Measurements from ENCODE around the gene RAN. TPM values are rescaled to one million over a fixed set of nuclear protein-coding genes. Genes with fewer than 3 reads are reported as not detected.

RAN gene
- total RNA-seq, 1 experiment from 2014 or later: 1,968 TPM

DNA sequence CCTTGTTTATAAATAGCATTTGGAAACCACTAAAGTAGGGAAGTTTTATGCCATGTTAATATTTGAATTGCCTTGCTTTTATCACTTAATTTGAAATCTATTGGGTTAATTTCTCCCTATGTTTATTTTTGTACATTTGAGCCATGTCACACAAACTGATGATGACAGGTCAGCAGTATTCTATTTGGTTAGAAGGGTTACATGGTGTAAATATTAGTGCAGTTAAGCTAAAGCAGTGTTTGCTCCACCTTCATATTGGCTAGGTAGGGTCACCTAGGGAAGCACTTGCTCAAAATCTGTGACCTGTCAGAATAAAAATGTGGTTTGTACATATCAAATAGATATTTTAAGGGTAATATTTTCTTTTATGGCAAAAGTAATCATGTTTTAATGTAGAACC lies 4.4 kb downstream of the RAN start:
- peaks cover 7% of the 10 kb centered on the region for H4K20me1 ChIP-seq (ENCODE audit: control insufficient read depth, insufficient read depth, insufficient read length)
- no peaks in the 10 kb centered on the region for H3K27me3 ChIP-seq (ENCODE audit: insufficient read depth, low read length)
- Mint-ChIP-seq H3K9me3 (peaks cover 0 to 2% of the 10 kb centered on the region in 2 experiments; a peak in 1 of 5 replicates), H3K4me1 (peaks cover 55 to 62% of the 10 kb centered on the region in 2 experiments), H3K27me3 (ENCODE audit: low read depth) (no peaks in the 10 kb centered on the region; the same call in 1 of the 2 replicates), H3K36me3 (ENCODE audit: insufficient read depth in 1 of 3, low read depth in 3 of 3) (peaks cover 43 to 55% (median 52%) of the 10 kb centered on the region in 3 experiments), H3K27ac (no peak overlapping the region), H3K4me3 (no peak overlapping the region; a peak in 1 of 5 replicates)
- no peak overlapping the region for H2BK5ac ChIP-seq (ENCODE audit: insufficient read length, low read length)
- no peak overlapping the region for H2AFZ ChIP-seq (ENCODE audit: low read length)
- no peaks in the 10 kb centered on the region for H3K9me3 ChIP-seq (ENCODE audit: control insufficient read depth, low read depth, low read length)
- H3K23ac ChIP-seq (ENCODE audit: insufficient read length, low read depth, low read length): no peak overlapping the region
- H3K18ac ChIP-seq (ENCODE audit: insufficient read length, low read depth, low read length): no peak overlapping the region
- no peak overlapping the region for H2AK5ac ChIP-seq (ENCODE audit: insufficient read length, low read length)
- no peak overlapping the region for H3K9ac ChIP-seq (ENCODE audit: extremely low read depth, insufficient read length, low read length)
- H3K23me2 ChIP-seq (ENCODE audit: insufficient read length, low read depth, low read length, poor library complexity, severe bottlenecking): peaks cover 11% of the 10 kb centered on the region
- no peak overlapping the region for H3K4ac ChIP-seq (ENCODE audit: low read depth, low read length)
- H3K27ac ChIP-seq (ENCODE audit: insufficient read length, low read depth, low read length): no peak overlapping the region
- H4K91ac ChIP-seq (ENCODE audit: insufficient read length, low read depth, low read length): no peak overlapping the region
- no peak overlapping the region for H2BK20ac ChIP-seq (ENCODE audit: low read depth, low read length, poor library complexity, severe bottlenecking)
- H3K4me2 ChIP-seq (ENCODE audit: insufficient read depth, insufficient read length, low read length): no peak overlapping the region
- TF ChIP-seq, protein P1, sequence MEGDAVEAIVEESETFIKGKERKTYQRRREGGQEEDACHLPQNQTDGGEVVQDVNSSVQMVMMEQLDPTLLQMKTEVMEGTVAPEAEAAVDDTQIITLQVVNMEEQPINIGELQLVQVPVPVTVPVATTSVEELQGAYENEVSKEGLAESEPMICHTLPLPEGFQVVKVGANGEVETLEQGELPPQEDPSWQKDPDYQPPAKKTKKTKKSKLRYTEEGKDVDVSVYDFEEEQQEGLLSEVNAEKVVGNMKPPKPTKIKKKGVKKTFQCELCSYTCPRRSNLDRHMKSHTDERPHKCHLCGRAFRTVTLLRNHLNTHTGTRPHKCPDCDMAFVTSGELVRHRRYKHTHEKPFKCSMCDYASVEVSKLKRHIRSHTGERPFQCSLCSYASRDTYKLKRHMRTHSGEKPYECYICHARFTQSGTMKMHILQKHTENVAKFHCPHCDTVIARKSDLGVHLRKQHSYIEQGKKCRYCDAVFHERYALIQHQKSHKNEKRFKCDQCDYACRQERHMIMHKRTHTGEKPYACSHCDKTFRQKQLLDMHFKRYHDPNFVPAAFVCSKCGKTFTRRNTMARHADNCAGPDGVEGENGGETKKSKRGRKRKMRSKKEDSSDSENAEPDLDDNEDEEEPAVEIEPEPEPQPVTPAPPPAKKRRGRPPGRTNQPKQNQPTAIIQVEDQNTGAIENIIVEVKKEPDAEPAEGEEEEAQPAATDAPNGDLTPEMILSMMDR (conservative IDR thresholded peaks at IDR 0.05): no peak
- H4K8ac ChIP-seq (replicated peaks; ENCODE audit: insufficient read length, low read depth, low read length): no peak overlapping the region
- H2BK15ac ChIP-seq (ENCODE audit: low read depth, low read length): no peak overlapping the region
- H3K79me2 ChIP-seq (ENCODE audit: insufficient read depth, low read length): peaks cover 13% of the 10 kb centered on the region; the same call in 1 of the 2 replicates
- no peak overlapping the region for H3T11ph ChIP-seq (ENCODE audit: low read length)
- H4K5ac ChIP-seq (ENCODE audit: insufficient read length, low read depth, low read length): no peak overlapping the region
- no peak overlapping the region for H3K14ac ChIP-seq (ENCODE audit: insufficient read depth, low read length)
- peaks cover 2% of the 10 kb centered on the region; the same call in 1 of the 2 replicates for H3K4me1 ChIP-seq (ENCODE audit: insufficient read depth, low read length)
- H2BK120ac ChIP-seq (ENCODE audit: low read depth, low read length, poor library complexity, severe bottlenecking): no peak overlapping the region
- no peak overlapping the region for H2BK12ac ChIP-seq (ENCODE audit: insufficient read length, low read depth, low read length)
- H3K79me1 ChIP-seq (ENCODE audit: insufficient read depth, low read depth, low read length, poor library complexity, severe bottlenecking): no peaks in the 10 kb centered on the region
- no peak overlapping the region for H3K56ac ChIP-seq (ENCODE audit: insufficient read length, low read depth, low read length)
- DNase-seq: no peak
